ENCODE measurements around the gene PLEKHG4B. TPM values are rescaled to one million over a fixed set of nuclear protein-coding genes. Genes with fewer than 3 reads are reported as not detected.

Gene PLEKHG4B
- total RNA-seq, 1 experiment from 2014 or later = 44.3 TPM

DNA sequence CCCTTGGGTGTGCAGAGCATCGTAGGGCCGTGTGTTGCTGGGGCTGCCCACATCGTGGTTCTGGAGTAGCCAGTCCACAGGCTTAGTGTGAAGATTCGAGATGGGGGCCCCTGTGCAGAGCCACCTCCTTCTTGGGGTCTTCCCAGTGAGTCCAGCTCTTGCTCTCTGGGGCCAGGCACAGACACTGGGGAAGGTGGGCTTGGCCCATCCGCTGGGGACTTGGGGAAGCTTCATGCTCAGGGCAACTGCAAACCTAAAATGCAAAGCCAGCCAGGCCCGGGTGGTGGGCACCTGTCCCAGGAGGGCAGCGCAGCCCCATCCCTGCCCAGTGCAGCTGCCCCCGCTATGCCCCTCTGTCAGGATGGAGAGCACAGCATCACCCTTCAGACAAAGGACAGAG is 53.0 kb downstream of the PLEKHG4B start:
- H3K36me3 Mint-ChIP-seq (ENCODE audit: insufficient read depth in 1 of 3, low read depth in 3 of 3) = peaks cover 58 to 82% (median 76%) of the 10 kb centered on the region in 3 experiments

More for the DNA sequence above, 53.0 kb downstream of the PLEKHG4B start:
- no peak overlapping the region for H4K91ac ChIP-seq (ENCODE audit: insufficient read length, low read depth, low read length)
- Mint-ChIP-seq H3K9me3 (peaks cover 18 to 23% of the 10 kb centered on the region in 2 experiments), H3K4me1 (no peaks in the 10 kb centered on the region; a peak in 1 of 4 replicates), H3K27ac (no peak overlapping the region), H3K4me3 (no peak overlapping the region), H3K27me3 (ENCODE audit: low read depth) (no peaks in the 10 kb centered on the region)
- H2AK5ac ChIP-seq (ENCODE audit: insufficient read length, low read length) = no peak overlapping the region
- no peak overlapping the region for H2BK5ac ChIP-seq (ENCODE audit: insufficient read length, low read length)
- no peak overlapping the region for H2BK15ac ChIP-seq (ENCODE audit: low read depth, low read length)
- WGBS (ENCODE audit: extremely low coverage, insufficient read length, low lambda C conversion rate) = no CpG with 5 or more reads among the region's 8 CpGs
- no peaks in the 10 kb centered on the region for H3K79me2 ChIP-seq (ENCODE audit: insufficient read depth, low read length)
- H3K4me2 ChIP-seq (ENCODE audit: insufficient read depth, insufficient read length, low read length) = no peak overlapping the region
- no peaks in the 10 kb centered on the region for H3K79me1 ChIP-seq (ENCODE audit: insufficient read depth, low read depth, low read length, poor library complexity, severe bottlenecking)
- no peak overlapping the region for H2BK20ac ChIP-seq (ENCODE audit: low read depth, low read length, poor library complexity, severe bottlenecking)
- H4K20me1 ChIP-seq (ENCODE audit: control insufficient read depth, insufficient read depth, insufficient read length) = no peaks in the 10 kb centered on the region
- peaks cover 9% of the 10 kb centered on the region for H3K9me3 ChIP-seq (ENCODE audit: control insufficient read depth, low read depth, low read length)
- H3K18ac ChIP-seq (ENCODE audit: insufficient read length, low read depth, low read length) = no peak overlapping the region
- H3K4ac ChIP-seq (ENCODE audit: low read depth, low read length) = no peak overlapping the region
- H3K56ac ChIP-seq (ENCODE audit: insufficient read length, low read depth, low read length) = no peak overlapping the region
- no peak overlapping the region for H2BK120ac ChIP-seq (ENCODE audit: low read depth, low read length, poor library complexity, severe bottlenecking)
- H3K23ac ChIP-seq (ENCODE audit: insufficient read length, low read depth, low read length) = no peak overlapping the region
- DNase-seq = no peak
- H4K5ac ChIP-seq (ENCODE audit: insufficient read length, low read depth, low read length) = no peak overlapping the region
- no peak overlapping the region for H3K9ac ChIP-seq (ENCODE audit: extremely low read depth, insufficient read length, low read length)
- no peaks in the 10 kb centered on the region for H3K23me2 ChIP-seq (ENCODE audit: insufficient read length, low read depth, low read length, poor library complexity, severe bottlenecking)
- H2AFZ ChIP-seq (ENCODE audit: low read length) = no peak overlapping the region
- H3K14ac ChIP-seq (ENCODE audit: insufficient read depth, low read length) = no peak overlapping the region
- H3K4me1 ChIP-seq (ENCODE audit: insufficient read depth, low read length) = no peaks in the 10 kb centered on the region
- no peak overlapping the region for H3T11ph ChIP-seq (ENCODE audit: low read length)
- H4K8ac ChIP-seq (replicated peaks; ENCODE audit: insufficient read length, low read depth, low read length) = no peak overlapping the region
- TF ChIP-seq, protein P1, sequence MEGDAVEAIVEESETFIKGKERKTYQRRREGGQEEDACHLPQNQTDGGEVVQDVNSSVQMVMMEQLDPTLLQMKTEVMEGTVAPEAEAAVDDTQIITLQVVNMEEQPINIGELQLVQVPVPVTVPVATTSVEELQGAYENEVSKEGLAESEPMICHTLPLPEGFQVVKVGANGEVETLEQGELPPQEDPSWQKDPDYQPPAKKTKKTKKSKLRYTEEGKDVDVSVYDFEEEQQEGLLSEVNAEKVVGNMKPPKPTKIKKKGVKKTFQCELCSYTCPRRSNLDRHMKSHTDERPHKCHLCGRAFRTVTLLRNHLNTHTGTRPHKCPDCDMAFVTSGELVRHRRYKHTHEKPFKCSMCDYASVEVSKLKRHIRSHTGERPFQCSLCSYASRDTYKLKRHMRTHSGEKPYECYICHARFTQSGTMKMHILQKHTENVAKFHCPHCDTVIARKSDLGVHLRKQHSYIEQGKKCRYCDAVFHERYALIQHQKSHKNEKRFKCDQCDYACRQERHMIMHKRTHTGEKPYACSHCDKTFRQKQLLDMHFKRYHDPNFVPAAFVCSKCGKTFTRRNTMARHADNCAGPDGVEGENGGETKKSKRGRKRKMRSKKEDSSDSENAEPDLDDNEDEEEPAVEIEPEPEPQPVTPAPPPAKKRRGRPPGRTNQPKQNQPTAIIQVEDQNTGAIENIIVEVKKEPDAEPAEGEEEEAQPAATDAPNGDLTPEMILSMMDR (conservative IDR thresholded peaks at IDR 0.05) = no peak
- no peak overlapping the region for H2BK12ac ChIP-seq (ENCODE audit: insufficient read length, low read depth, low read length)
- H3K27me3 ChIP-seq (ENCODE audit: insufficient read depth, low read length) = no peaks in the 10 kb centered on the region
- H3K27ac ChIP-seq (ENCODE audit: insufficient read length, low read depth, low read length) = no peak overlapping the region

All from H9 (cell line).